GM12878 (cell line): ENCODE data around the gene IRS2. TPM values are rescaled to one million over a fixed set of nuclear protein-coding genes. Genes with fewer than 3 reads are reported as not detected.

Experiments used
- ATAC-seq: fragments of 200-7000 bp; cut with Tn5 transposase; 3 replicates; pipeline ENCODE4 v1.9.1; 2020; ENCODE audit warnings: mild to moderate bottlenecking, moderate library complexity
- BruUV-seq: library from RNA; stranded (reverse); fragments of 400-500 nt; replicated peaks from 2 replicates; lab custom pipeline; 2021; lab: Mats Ljungman, UMichigan
- CTCF ChIA-PET: fragments of 300-600 bp; sonication (Branson Sonifier 250); formaldehyde crosslinking; extraction: SDS; loops from one replicate; lab custom pipeline; 2021; ENCODE audit warnings: inconsistent platforms; lab: Yijun Ruan, JAX
- POLR2A ChIA-PET: fragments of 350-600 bp; formaldehyde crosslinking; extraction: SDS; loops from one replicate; lab custom pipeline; 2021; ENCODE audit warnings: inconsistent platforms; lab: Charles Lee
- RAD21 ChIA-PET: fragments of 300-600 bp; sonication (Branson Sonifier 250); formaldehyde crosslinking; loops from one replicate; lab custom pipeline; 2023; ENCODE audit warnings: antibody characterized with exemption; ENCODE audit not compliant: unreplicated experiment; lab: Charles Lee
- SMC1A ChIA-PET: fragments of 300-600 bp; sonication (Branson Sonifier 250); formaldehyde crosslinking; loops from one replicate; lab custom pipeline; 2023; ENCODE audit not compliant: unreplicated experiment, uncharacterized antibody; lab: Charles Lee
- DNase-seq: peaks from one replicate; pipeline ENCODE4 v3.0.0-alpha.2; 2011; ENCODE audit warnings: low read depth, low spot score
- FAIRE-seq: peaks from 3 replicates; lab custom pipeline; 2011; peaks lifted over from hg19 to GRCh38; lab: Jason Lieb, UNC
- H2AFZ ChIP-seq: 2 replicates; pipeline ENCODE4 v1.6.0; 2011; ENCODE audit warnings: low read depth, low read length, control low read depth; ENCODE audit not compliant: control insufficient read depth
- H3K27ac ChIP-seq: 2 replicates; pipeline ENCODE4 v1.5.1; 2011; ENCODE audit warnings: control low read depth; ENCODE audit not compliant: control insufficient read depth, insufficient read depth
- H3K27me3 ChIP-seq, 2 experiments: replicated peaks in 1 of 2; 2 replicates each; pipeline versions ENCODE4 v1.6.0 to v1.6.1; 2011; ENCODE audit warnings: low read length in 1 of 2; ENCODE audit not compliant: control insufficient read depth in 2 of 2, insufficient read depth in 2 of 2
- H3K36me3 ChIP-seq, 2 experiments: 2 replicates each; pipeline ENCODE4 v1.5.1; 2011; ENCODE audit warnings: low read length in 1 of 2; ENCODE audit not compliant: control insufficient read depth in 2 of 2, insufficient read depth in 2 of 2
- H3K4me1 ChIP-seq: 2 replicates; pipeline ENCODE4 v1.6.1; 2011; ENCODE audit warnings: mild to moderate bottlenecking, low read length, moderate library complexity, mixed read lengths; ENCODE audit not compliant: control insufficient read depth, insufficient read depth
- H3K4me2 ChIP-seq: 2 replicates; pipeline ENCODE4 v1.6.0; 2011; ENCODE audit warnings: control low read depth; ENCODE audit not compliant: control insufficient read depth, insufficient read depth
- H3K4me3 ChIP-seq: fragments of 200-600 bp; sonication (generic); 2 replicates; pipeline ENCODE4 v1.5.1; 2016
- H3K79me2 ChIP-seq: 2 replicates; pipeline ENCODE4 v1.6.0; 2011; ENCODE audit warnings: low read length; ENCODE audit not compliant: control insufficient read depth, insufficient read depth
- H3K9ac ChIP-seq: 2 replicates; pipeline ENCODE4 v1.8.0; 2011; ENCODE audit warnings: low read length, control low read depth, mixed read lengths; ENCODE audit not compliant: control insufficient read depth, insufficient read depth
- H3K9me3 ChIP-seq: replicated peaks from 3 replicates; pipeline ENCODE4 v1.5.1; 2011; ENCODE audit warnings: mild to moderate bottlenecking, low read length; ENCODE audit not compliant: control insufficient read depth, insufficient read depth
- H4K20me1 ChIP-seq: 2 replicates; pipeline ENCODE4 v1.6.0; 2011; ENCODE audit not compliant: control insufficient read depth, insufficient read depth
- CEBPB ChIP-seq, 2 experiments: fragments of 150-350 bp in 1 of 2; IDR thresholded peaks; 2 replicates each; pipeline ENCODE4 v1.6.1; 2012 to 2014; ENCODE audit warnings: low read depth in 2 of 2, low read length in 2 of 2, borderline replicate concordance in 1 of 2, inconsistent platforms in 1 of 2
- CHD4 ChIP-seq: fragments of 200-600 bp; sonication (generic); IDR thresholded peaks from 2 replicates; pipeline ENCODE4 v1.6.1; 2016; ENCODE audit warnings: mild to moderate bottlenecking
- ELK1 ChIP-seq: IDR thresholded peaks from 2 replicates; pipeline ENCODE4 v1.6.1; 2012; ENCODE audit warnings: low read depth, low read length, improper control_type of control experiment
- EZH2 ChIP-seq: IDR thresholded peaks from 2 replicates; pipeline ENCODE4 v1.6.1; 2012; ENCODE audit warnings: low read depth, mild to moderate bottlenecking, control low read depth, inconsistent platforms, low read length, borderline replicate concordance; ENCODE audit not compliant: control insufficient read depth
- HDGF ChIP-seq: fragments of 450-650 bp; IDR thresholded peaks from 2 replicates; pipeline ENCODE4 v1.6.1; 2016; ENCODE audit warnings: antibody characterized with exemption
- IKZF1 ChIP-seq: fragments of 450-650 bp; conservative IDR thresholded peaks from 2 replicates; pipeline ENCODE4 v1.6.1; 2017; ENCODE audit warnings: antibody characterized with exemption, mild to moderate bottlenecking
- PAX8 ChIP-seq: fragments of 450-650 bp; IDR thresholded peaks from 2 replicates; pipeline ENCODE4 v1.6.1; 2017; ENCODE audit warnings: mild to moderate bottlenecking, moderate library complexity
- RAD21 ChIP-seq: IDR thresholded peaks from 2 replicates; pipeline ENCODE4 v1.6.1; 2011; ENCODE audit warnings: mild to moderate bottlenecking, low read depth, low read length, moderate library complexity; ENCODE audit not compliant: insufficient read depth
- RBBP5 ChIP-seq: fragments of 200-600 bp; sonication (generic); conservative IDR thresholded peaks from 2 replicates; pipeline ENCODE4 v1.6.1; 2016
- RUNX3 ChIP-seq: IDR thresholded peaks from 2 replicates; pipeline ENCODE4 v1.6.1; 2012; ENCODE audit warnings: low read length, inconsistent platforms
- SMC3 ChIP-seq: IDR thresholded peaks from 2 replicates; pipeline ENCODE4 v1.6.1; 2011; ENCODE audit warnings: low read length, improper control_type of control experiment, borderline replicate concordance
- STAT1 ChIP-seq: fragments of 450-650 bp; conservative IDR thresholded peaks from 2 replicates; pipeline ENCODE4 v1.6.1; 2014; ENCODE audit warnings: antibody characterized with exemption, mild to moderate bottlenecking
- TCF3 ChIP-seq: IDR thresholded peaks from 2 replicates; pipeline ENCODE4 v1.6.1; 2012; ENCODE audit warnings: low read depth, mild to moderate bottlenecking, low read length, borderline replicate concordance; ENCODE audit not compliant: insufficient read depth
- ZBTB40 ChIP-seq: fragments of 450-650 bp; IDR thresholded peaks from 2 replicates; pipeline ENCODE4 v1.6.1; 2016; ENCODE audit warnings: mild to moderate bottlenecking, moderate library complexity, borderline replicate concordance
- ZNF24 ChIP-seq: fragments of 450-650 bp; IDR thresholded peaks from 2 replicates; pipeline ENCODE4 v1.6.1; 2017; ENCODE audit warnings: antibody characterized with exemption, mild to moderate bottlenecking
- WGBS: methylation state at CpG from one replicate; pipeline ENCODE4 v1.1.6; 2016; ENCODE audit warnings: low lambda C conversion rate; ENCODE audit not compliant: insufficient replicate concordance, insufficient coverage; ENCODE audit errors: missing lambda C conversion rate; 5-methylcytosine and 5-hydroxymethylcytosine counted together
- in situ Hi-C: fragments of 300-500 bp; cut with MboI; formaldehyde crosslinking; loops from 9 replicates; pipeline ENCODE4 v1.14.3; 2018; ENCODE audit warnings: mixed read lengths
- intact Hi-C: fragments of 100-400 bp; cut with micrococcal nuclease; formaldehyde crosslinking; loops from one replicate; pipeline ENCODE4 v1.14.2; 2022; ENCODE audit not compliant: unreplicated experiment
- polyA plus RNA-seq, 11 experiments: library from polyadenylated mRNA; depleted of rRNA in 4 of 11; unstranded in 6 of 11; stranded (reverse) in 5 of 11; fragments of >200 nt; fragmentation: Nextera tagmentation in 4 of 11; fragmentation: Illumina TruSeq in 1 of 11; extraction: Ambion mirVana in 4 of 11; extraction: Trizol in 1 of 11; gene quantifications; 1 replicate in 1 of 11; 2 replicates in 10 of 11; pipeline versions ENCODE4 v1.2.1 to v1.2.3, GENCODE V29; 2011 to 2016; ENCODE audit warnings: inconsistent platforms in 2 of 11, missing spikeins in 2 of 11, low read depth in 1 of 11
- total RNA-seq, 4 experiments: library from RNA; depleted of rRNA in 3 of 4; stranded (reverse); fragments of >200 nt in 3 of 4; fragmentation: Illumina TruSeq in 1 of 4; extraction: Trizol in 1 of 4; gene quantifications; 2 replicates each; pipeline versions ENCODE4 v1.2.1 to v1.2.3, GENCODE V29; 2013 to 2021
- TF ChIP-seq, protein P1 (sequence below): IDR thresholded peaks from 2 replicates; pipeline ENCODE4 v1.6.1; 2012; ENCODE audit warnings: low read depth, low read length, improper control_type of control experiment
- TF ChIP-seq, protein P2 (sequence below): IDR thresholded peaks from 2 replicates; pipeline ENCODE4 v1.6.1; 2012; ENCODE audit warnings: low read length, inconsistent platforms

Gene IRS2
- total and polyA plus RNA-seq, 10 of the 15 experiments (the other 5 are each of a cell fraction or from before 2014, with no cell fraction given) = 0.01 to 0.31 (median 0.07) TPM; not detected in 6

- TF ChIP-seq ZBTB40 (no peak), ELK1 (no peak), CHD4 (no peak), RAD21 (no peak)
- TF ChIP-seq, all 136 proteins: peak for 0
Measured at GRCh38 chr13:109833940-109834339, 47.6 kb upstream of the IRS2 start (continued).

- BruUV-seq = no TSS peak
- 6% methylated on average over 5 of the region's 5 CpGs for WGBS
- Histone ChIP-seq H3K4me2 (no peak overlapping the region), H3K27me3 (no peaks in the 10 kb centered on the region), H3K4me3 (no peak overlapping the region), H4K20me1 (no peaks in the 10 kb centered on the region), H3K9ac (no peak overlapping the region), H3K4me1 (no peaks in the 10 kb centered on the region), H3K36me3 (no peaks in the 10 kb centered on the region), H2AFZ (no peak overlapping the region), H3K9me3 (no peaks in the 10 kb centered on the region), H3K27ac (no peak overlapping the region), H3K79me2 (no peaks in the 10 kb centered on the region)
- intact Hi-C loops (no loop called here), in situ Hi-C loops (no loop called here)
- FAIRE-seq (no peak), DNase-seq (no peak)
- RAD21 ChIA-PET = no interaction called here
- SMC1A ChIA-PET = no interaction called here
- CTCF ChIA-PET = no interaction called here
- TF ChIP-seq CEBPB (IDR thresholded peaks at IDR 0.05; ENCODE audit: borderline replicate concordance in 1 of 2, low read depth in 2 of 2, low read length in 2 of 2) = no peak
- TF ChIP-seq EZH2 = no peak
- TF ChIP-seq PAX8 = no peak
- TF ChIP-seq, protein P1, sequence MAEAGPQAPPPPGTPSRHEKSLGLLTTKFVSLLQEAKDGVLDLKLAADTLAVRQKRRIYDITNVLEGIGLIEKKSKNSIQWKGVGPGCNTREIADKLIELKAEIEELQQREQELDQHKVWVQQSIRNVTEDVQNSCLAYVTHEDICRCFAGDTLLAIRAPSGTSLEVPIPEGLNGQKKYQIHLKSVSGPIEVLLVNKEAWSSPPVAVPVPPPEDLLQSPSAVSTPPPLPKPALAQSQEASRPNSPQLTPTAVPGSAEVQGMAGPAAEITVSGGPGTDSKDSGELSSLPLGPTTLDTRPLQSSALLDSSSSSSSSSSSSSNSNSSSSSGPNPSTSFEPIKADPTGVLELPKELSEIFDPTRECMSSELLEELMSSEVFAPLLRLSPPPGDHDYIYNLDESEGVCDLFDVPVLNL = no peak
- TF ChIP-seq, protein P2, sequence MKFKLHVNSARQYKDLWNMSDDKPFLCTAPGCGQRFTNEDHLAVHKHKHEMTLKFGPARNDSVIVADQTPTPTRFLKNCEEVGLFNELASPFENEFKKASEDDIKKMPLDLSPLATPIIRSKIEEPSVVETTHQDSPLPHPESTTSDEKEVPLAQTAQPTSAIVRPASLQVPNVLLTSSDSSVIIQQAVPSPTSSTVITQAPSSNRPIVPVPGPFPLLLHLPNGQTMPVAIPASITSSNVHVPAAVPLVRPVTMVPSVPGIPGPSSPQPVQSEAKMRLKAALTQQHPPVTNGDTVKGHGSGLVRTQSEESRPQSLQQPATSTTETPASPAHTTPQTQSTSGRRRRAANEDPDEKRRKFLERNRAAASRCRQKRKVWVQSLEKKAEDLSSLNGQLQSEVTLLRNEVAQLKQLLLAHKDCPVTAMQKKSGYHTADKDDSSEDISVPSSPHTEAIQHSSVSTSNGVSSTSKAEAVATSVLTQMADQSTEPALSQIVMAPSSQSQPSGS = no peak
- no peak for TF ChIP-seq SMC3
- TF ChIP-seq IKZF1 = no peak
- no peak for TF ChIP-seq ZNF24
- no peak for TF ChIP-seq RBBP5
- no peak for TF ChIP-seq STAT1
- TF ChIP-seq RUNX3 = no peak
- TF ChIP-seq HDGF = no peak
- no peak for TF ChIP-seq TCF3
- TF ChIP-seq, all 136 proteins: peak for 0
- POLR2A ChIA-PET = no interaction called here
- ATAC-seq = no peak
Measured at GRCh38 chr13:109833071-109833470, 46.7 kb upstream of the IRS2 start.
